ENCODE measurements around the gene SIX5. TPM values are rescaled to one million over a fixed set of nuclear protein-coding genes. Genes with fewer than 3 reads are reported as not detected.

The SIX5 gene
- total RNA-seq, 4 donors from 2014 or later: 10.5 to 14.7 (median 14.3) TPM

- DNase-seq (ENCODE audit: low spot score in 2 of 2): peak; percentile 84 to 88
- peak overlapping the region; percentile 89 for H3K27ac ChIP-seq
- H3K4me3 ChIP-seq: peak overlapping the region; percentile 86
- TF ChIP-seq POLR2A (IDR thresholded peaks at IDR 0.05) (no peak), POLR2AphosphoS5 (IDR thresholded peaks at IDR 0.05) (no peak), EP300 (IDR thresholded peaks at IDR 0.05) (no peak), CTCF (IDR thresholded peaks at IDR 0.05) (no peak)
- no CpG with 5 or more reads among the region's 102 CpGs for WGBS
- H3K36me3 ChIP-seq: no peaks in the 10 kb centered on the region
- H3K9me3 ChIP-seq: no peaks in the 10 kb centered on the region
- peaks cover 47% of the 10 kb centered on the region for H3K4me1 ChIP-seq
- no peaks in the 10 kb centered on the region for H3K27me3 ChIP-seq
Observed at GRCh38 chr19:45767881-45768654, 984 bp downstream of the SIX5 start.

- Histone ChIP-seq H3K4me3 (peak overlapping the region; percentile 86), H3K27ac (peak overlapping the region; percentile 89), H3K27me3 (no peaks in the 10 kb centered on the region), H3K4me1 (peaks cover 47% of the 10 kb centered on the region), H3K36me3 (no peaks in the 10 kb centered on the region), H3K9me3 (no peaks in the 10 kb centered on the region)
- DNase-seq (ENCODE audit: low spot score in 2 of 2): peak; percentile 83 to 93
- TF ChIP-seq EP300 (IDR thresholded peaks at IDR 0.05): no peak
- TF ChIP-seq POLR2A (IDR thresholded peaks at IDR 0.05): no peak
- TF ChIP-seq POLR2AphosphoS5 (IDR thresholded peaks at IDR 0.05): no peak
- no peak for TF ChIP-seq CTCF (IDR thresholded peaks at IDR 0.05)
- 14% methylated on average over 27 of the region's 31 CpGs for WGBS
Observed at GRCh38 chr19:45767410-45767880, 1.6 kb downstream of the SIX5 start.

- Histone ChIP-seq H3K27me3 (no peaks in the 10 kb centered on the region), H3K4me3 (peak overlapping the region; percentile 86), H3K4me1 (peaks cover 47% of the 10 kb centered on the region), H3K9me3 (no peaks in the 10 kb centered on the region), H3K27ac (peak overlapping the region; percentile 89), H3K36me3 (no peaks in the 10 kb centered on the region)
- DNase-seq (ENCODE audit: low spot score in 2 of 2): no peak
- 30% methylated on average over 4 of the region's 24 CpGs for WGBS
- no peak for TF ChIP-seq CTCF (IDR thresholded peaks at IDR 0.05)
- TF ChIP-seq EP300 (IDR thresholded peaks at IDR 0.05): no peak
- no peak for TF ChIP-seq POLR2A (IDR thresholded peaks at IDR 0.05)
- TF ChIP-seq POLR2AphosphoS5 (IDR thresholded peaks at IDR 0.05): no peak
Observed at GRCh38 chr19:45766869-45767346, 2.1 kb downstream of the SIX5 start.

- Histone ChIP-seq H3K27ac (peak overlapping the region; percentile 89), H3K9me3 (no peaks in the 10 kb centered on the region), H3K4me3 (peak overlapping the region; percentile 86), H3K36me3 (no peaks in the 10 kb centered on the region), H3K4me1 (peaks cover 46% of the 10 kb centered on the region), H3K27me3 (no peaks in the 10 kb centered on the region)
- TF ChIP-seq POLR2AphosphoS5 (IDR thresholded peaks at IDR 0.05): no peak
- no peak for TF ChIP-seq POLR2A (IDR thresholded peaks at IDR 0.05)
- TF ChIP-seq EP300 (IDR thresholded peaks at IDR 0.05): no peak
- no peak for TF ChIP-seq CTCF (IDR thresholded peaks at IDR 0.05)
- no peak for DNase-seq (ENCODE audit: low spot score in 2 of 2)
- WGBS: 71% methylated on average over 1 of the region's 17 CpGs
Observed at GRCh38 chr19:45766296-45766868, 2.7 kb downstream of the SIX5 start.

- Histone ChIP-seq H3K9me3 (no peaks in the 10 kb centered on the region), H3K27ac (no peak overlapping the region), H3K4me1 (peaks cover 40% of the 10 kb centered on the region), H3K4me3 (no peak overlapping the region), H3K36me3 (no peaks in the 10 kb centered on the region), H3K27me3 (no peaks in the 10 kb centered on the region)
- DNase-seq (ENCODE audit: low spot score in 2 of 2): no peak
- 66% methylated on average over 21 of the region's 23 CpGs for WGBS
- TF ChIP-seq CTCF (IDR thresholded peaks at IDR 0.05) (no peak), POLR2AphosphoS5 (IDR thresholded peaks at IDR 0.05) (no peak), POLR2A (IDR thresholded peaks at IDR 0.05) (no peak), EP300 (IDR thresholded peaks at IDR 0.05) (no peak)
Observed at GRCh38 chr19:45765702-45766295, 3.3 kb downstream of the SIX5 start.

Measured in suprapubic skin (tissue), 4 donors.